GM21381 (cell line): ENCODE data around the gene FAM13C.
"Not testable (repeated sequence)": the region's sequence is repeated elsewhere in the genome, so short reads cannot be mapped to it uniquely, and the experiment has no call there.

Source experiments
- ATAC-seq: cut with Tn5 transposase; IDR thresholded peaks from one replicate; pipeline ENCODE4 v1.9.1; 2021; ENCODE audit warnings: mild to moderate bottlenecking, moderate library complexity; ENCODE audit not compliant: unreplicated experiment

Gene FAM13C

GRCh38 chr10:59362144-59362958 is at the start of gene FAM13C:
Gene FAM13C, minus strand, starts transcription at chr10:59362549. Its CDS starts 89 bp downstream, at chr10:59362460.
- no peak for ATAC-seq

DNA sequence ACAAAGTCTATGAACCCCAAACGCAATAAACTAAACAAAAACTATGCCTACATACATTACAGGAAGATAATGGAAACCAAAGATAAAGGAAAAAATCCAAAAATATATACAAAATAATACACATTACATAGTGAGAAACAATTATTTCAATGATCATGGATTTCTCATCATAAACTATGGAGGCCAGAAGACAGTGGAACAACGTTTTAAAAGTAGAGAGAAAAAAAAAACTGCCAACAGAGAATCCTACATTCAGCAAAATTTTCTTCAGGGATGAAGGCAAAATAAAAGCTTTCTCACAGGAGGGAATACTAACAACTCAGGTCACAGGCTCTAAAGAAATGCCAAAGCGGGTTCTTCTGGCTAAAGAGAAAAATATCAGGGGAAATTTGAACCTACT is 42.9 kb upstream of the FAM13C start:
- no peak for ATAC-seq

- ATAC-seq = no peak
Measured at GRCh38 chr10:59400214-59400613, 37.9 kb upstream of the FAM13C start.

DNA sequence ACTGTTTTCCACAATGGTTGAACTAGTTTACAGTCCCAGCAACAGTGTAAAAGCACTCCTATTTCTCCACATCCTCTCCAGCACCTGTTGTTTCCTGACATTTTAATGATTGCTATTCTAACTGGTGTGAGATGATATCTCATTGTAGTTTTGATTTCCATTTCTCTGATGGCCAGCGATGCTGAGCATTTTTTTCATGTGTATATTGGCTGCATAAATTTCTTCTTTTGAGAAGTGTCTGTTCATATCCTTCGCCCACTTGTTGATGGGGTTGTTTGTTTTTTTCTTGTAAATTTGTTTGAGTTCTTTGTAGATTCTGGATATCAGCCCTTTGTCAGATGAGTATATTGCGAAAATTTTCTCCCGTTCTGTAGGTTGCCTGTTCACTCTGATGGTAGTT is 37.0 kb upstream of the FAM13C start:
- ATAC-seq = not testable (repeated sequence)

DNA sequence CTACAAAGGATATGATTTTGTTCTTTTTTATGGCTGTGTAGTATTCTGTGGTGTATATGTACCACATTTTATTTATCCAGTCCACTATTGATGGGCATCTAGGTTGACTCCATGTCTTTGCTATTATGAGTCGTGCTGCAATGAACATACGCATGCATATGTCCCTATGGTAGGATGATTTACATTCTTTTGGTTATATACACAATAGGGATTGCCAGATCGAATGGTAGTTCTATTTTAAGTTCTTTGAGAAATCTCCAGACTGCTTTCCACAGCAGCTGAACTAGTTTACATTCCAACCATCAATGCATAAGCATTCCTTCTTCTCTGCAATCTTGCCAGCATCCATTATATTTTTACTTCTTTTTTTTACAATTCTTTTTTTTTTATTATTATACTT is 35.6 kb upstream of the FAM13C start:
- ATAC-seq = no peak

- ATAC-seq = no peak
Measured at GRCh38 chr10:59395984-59396383, 33.6 kb upstream of the FAM13C start.

GRCh38 chr10:59393349-59393748 is 31.0 kb upstream of the FAM13C start:
- no peak for ATAC-seq

GRCh38 chr10:59391060-59391459 is 28.7 kb upstream of the FAM13C start:
- no peak for ATAC-seq

- ATAC-seq = no peak
Measured at GRCh38 chr10:59388671-59388976, 26.3 kb upstream of the FAM13C start.

DNA sequence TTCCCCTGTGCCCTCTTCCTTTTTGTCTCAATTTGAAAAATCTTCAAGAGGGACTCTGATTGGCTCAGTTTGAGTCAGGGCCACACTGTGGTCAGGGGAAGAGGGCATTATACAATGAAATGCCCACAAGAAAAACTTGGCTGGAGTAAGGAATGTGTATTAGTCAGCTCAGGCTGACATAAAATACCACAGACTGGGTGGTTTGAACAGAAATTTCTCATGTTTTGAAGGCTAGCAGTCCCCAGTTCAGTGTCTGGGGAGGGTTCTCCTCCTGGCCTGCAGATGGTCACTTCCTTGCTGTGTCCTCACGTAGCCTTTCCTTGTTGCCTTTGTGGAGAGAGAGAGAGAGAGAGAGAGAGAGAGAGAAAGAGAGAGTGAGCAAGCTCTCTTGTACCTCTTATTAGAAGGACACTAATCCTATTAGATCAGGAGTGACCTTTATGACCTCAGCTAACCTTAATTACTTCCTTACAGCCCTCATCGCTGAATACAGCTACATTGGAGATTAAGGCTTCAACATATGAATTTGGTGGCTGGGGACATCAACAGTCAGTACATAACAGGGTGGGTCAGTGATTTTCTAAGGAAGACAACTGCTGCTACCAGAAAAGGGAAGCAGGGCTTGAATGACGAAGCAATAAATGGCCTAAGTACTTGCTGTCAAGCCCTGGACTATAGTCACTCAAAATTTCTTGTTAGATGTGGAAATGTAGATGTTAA is 25.8 kb upstream of the FAM13C start:
- ATAC-seq = no peak

- no peak for ATAC-seq
Measured at GRCh38 chr10:59384761-59385160, 22.4 kb upstream of the FAM13C start.

DNA sequence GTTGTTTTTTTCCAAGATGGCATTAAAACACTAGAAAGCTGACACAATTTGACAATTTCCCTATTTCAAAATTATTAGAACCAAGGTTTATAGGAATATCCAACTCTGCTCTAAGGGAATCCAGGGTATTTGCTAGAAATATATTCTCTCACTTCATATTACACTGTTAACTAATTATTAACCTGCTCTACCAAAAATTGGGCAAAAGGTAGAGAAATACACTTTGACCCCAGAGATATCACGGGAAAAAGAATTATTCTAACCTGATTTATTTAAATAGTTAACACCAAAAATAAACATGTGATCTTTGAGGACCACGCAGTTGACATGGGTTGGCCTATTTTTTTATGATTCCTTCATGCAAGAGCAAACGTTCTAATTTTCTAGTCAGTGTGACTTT is 21.6 kb upstream of the FAM13C start:
- ATAC-seq = no peak

DNA sequence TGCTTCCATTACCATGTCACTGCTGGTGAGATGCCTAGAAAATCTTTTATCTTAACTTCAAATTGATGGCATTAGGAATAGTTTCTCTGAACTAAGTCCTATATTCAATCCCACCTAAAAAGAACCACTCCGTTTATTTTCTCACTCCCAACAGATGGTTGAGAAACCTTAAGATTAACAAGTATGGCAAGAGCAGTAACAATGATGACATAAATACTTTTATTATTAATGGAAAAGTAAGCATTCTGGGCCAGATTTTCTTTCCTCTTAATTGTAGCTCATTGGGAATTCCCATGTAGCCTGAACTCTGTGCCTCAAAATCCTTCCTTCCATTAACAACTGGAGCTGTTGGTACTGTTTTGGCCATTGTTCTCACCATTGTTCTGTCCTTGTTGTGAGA is 21.1 kb upstream of the FAM13C start:
- no peak for ATAC-seq

DNA sequence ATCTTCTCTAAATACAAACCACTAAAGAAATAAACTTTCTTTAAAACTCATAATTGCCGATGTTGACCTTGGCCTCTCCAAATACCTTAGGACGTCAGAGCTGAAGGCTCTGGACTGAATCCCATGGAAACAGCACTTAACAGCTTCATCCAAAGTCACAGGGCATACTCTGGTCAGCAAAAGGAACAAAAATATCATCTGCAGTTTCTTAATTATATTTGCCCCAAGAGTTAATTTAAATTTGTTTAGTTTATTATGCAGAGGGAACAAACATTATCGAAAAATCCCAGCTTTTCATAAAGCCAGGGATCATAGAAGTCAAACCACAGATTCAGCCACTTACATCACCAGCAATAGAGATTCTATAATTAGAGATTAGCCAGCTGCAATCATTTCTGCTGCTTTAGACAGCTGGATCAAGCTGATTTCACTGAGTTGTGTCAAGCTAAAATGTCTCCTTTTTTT is 20.5 kb upstream of the FAM13C start:
- ATAC-seq = no peak

DNA sequence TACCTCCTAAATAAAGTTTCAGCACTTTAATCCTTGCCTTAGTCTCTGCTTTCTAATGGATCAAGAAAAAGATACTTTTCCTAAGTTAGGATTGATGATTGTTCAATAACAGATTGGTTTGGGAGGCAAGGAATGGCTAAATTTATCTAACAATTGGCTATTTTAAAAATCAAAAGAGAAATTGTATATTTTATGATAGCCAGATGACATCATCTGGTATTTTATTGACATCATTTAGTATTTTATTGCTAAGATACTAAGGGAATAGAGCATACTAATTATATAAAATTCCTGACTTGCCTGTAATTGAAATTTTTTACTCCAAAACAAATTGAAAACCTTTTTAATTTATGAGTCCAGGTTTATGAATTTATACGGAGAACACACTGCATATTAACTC is 19.3 kb upstream of the FAM13C start:
- no peak for ATAC-seq

GRCh38 chr10:59376846-59377245 is 14.5 kb upstream of the FAM13C start:
- ATAC-seq = no peak

GRCh38 chr10:59375990-59376389 is 13.6 kb upstream of the FAM13C start:
- ATAC-seq = no peak

GRCh38 chr10:59374916-59375315 is 12.6 kb upstream of the FAM13C start:
- no peak for ATAC-seq

- ATAC-seq = no peak
Measured at GRCh38 chr10:59373071-59373470, 10.7 kb upstream of the FAM13C start.

- no peak for ATAC-seq
Measured at GRCh38 chr10:59372543-59372942, 10.2 kb upstream of the FAM13C start.

GRCh38 chr10:59366290-59366689 is 3.9 kb upstream of the FAM13C start:
- ATAC-seq = no peak

DNA sequence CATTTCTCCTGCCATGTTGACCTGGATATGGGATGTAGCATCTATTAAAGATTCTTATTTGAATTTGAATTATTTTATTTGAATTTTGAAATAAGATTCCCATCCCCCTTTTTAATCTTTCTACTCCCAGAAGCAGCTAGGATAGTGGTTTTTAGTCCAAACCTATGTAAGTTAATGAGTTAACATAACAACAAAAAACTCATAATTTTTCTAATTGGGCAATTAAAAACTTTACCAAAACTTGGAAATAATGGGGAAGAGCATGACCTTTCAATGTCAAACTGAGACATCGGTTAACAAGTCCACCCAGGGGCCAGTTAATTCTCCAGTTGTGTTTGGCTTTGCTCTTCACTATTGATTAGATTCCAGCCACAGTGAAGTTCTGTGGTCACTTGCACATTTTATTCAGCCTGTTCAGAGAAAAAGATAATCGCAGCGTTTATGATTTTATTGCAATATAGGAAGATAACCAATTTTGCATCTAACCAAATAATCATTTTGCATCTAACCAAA is 1.2 kb upstream of the FAM13C start:
- no peak for ATAC-seq
